ENCODE results near the gene RENBP. TPM values are rescaled to one million over a fixed set of nuclear protein-coding genes. Genes with fewer than 3 reads are reported as not detected.

Gene RENBP
- total RNA-seq, 2 donors from 2014 or later = 0.66 to 6.0 TPM

DNA sequence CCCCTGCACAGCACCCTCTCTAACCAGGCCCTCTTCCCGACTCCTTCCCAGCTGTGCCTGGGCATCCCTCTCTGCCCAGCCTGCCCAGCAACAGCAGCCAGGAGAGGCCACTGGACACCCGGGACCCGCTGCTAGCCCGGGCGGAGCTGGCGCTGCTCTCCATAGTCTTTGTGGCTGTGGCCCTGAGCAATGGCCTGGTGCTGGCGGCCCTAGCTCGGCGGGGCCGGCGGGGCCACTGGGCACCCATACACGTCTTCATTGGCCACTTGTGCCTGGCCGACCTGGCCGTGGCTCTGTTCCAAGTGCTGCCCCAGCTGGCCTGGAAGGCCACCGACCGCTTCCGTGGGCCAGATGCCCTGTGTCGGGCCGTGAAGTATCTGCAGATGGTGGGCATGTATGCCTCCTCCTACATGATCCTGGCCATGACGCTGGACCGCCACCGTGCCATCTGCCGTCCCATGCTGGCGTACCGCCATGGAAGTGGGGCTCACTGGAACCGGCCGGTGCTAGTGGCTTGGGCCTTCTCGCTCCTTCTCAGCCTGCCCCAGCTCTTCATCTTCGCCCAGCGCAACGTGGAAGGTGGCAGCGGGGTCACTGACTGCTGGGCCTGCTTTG is 38.9 kb downstream of the RENBP start:
- TF ChIP-seq POLR2A (IDR thresholded peaks at IDR 0.05) = no peak
- TF ChIP-seq, protein P1, sequence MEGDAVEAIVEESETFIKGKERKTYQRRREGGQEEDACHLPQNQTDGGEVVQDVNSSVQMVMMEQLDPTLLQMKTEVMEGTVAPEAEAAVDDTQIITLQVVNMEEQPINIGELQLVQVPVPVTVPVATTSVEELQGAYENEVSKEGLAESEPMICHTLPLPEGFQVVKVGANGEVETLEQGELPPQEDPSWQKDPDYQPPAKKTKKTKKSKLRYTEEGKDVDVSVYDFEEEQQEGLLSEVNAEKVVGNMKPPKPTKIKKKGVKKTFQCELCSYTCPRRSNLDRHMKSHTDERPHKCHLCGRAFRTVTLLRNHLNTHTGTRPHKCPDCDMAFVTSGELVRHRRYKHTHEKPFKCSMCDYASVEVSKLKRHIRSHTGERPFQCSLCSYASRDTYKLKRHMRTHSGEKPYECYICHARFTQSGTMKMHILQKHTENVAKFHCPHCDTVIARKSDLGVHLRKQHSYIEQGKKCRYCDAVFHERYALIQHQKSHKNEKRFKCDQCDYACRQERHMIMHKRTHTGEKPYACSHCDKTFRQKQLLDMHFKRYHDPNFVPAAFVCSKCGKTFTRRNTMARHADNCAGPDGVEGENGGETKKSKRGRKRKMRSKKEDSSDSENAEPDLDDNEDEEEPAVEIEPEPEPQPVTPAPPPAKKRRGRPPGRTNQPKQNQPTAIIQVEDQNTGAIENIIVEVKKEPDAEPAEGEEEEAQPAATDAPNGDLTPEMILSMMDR (IDR thresholded peaks at IDR 0.05) = no peak
- Histone ChIP-seq H3K4me3 (no peak overlapping the region), H3K4me1 (no peaks in the 10 kb centered on the region), H3K27ac (no peak overlapping the region), H3K9me3 (no peaks in the 10 kb centered on the region), H3K27me3 (no peaks in the 10 kb centered on the region), H3K36me3 (replicated peaks in 1 of 2; ENCODE audit: insufficient read depth in 1 of 2, low read depth in 2 of 2) (no peaks in the 10 kb centered on the region)
- DNase-seq (no peak), ATAC-seq (no peak)
- WGBS, 2 donors = 79% methylated on average over 18 of the region's 32 CpGs; no CpG with 5 or more reads in 1 of the 2 donors
- intact Hi-C loops (cut with DNase I) = no loop called here

DNA sequence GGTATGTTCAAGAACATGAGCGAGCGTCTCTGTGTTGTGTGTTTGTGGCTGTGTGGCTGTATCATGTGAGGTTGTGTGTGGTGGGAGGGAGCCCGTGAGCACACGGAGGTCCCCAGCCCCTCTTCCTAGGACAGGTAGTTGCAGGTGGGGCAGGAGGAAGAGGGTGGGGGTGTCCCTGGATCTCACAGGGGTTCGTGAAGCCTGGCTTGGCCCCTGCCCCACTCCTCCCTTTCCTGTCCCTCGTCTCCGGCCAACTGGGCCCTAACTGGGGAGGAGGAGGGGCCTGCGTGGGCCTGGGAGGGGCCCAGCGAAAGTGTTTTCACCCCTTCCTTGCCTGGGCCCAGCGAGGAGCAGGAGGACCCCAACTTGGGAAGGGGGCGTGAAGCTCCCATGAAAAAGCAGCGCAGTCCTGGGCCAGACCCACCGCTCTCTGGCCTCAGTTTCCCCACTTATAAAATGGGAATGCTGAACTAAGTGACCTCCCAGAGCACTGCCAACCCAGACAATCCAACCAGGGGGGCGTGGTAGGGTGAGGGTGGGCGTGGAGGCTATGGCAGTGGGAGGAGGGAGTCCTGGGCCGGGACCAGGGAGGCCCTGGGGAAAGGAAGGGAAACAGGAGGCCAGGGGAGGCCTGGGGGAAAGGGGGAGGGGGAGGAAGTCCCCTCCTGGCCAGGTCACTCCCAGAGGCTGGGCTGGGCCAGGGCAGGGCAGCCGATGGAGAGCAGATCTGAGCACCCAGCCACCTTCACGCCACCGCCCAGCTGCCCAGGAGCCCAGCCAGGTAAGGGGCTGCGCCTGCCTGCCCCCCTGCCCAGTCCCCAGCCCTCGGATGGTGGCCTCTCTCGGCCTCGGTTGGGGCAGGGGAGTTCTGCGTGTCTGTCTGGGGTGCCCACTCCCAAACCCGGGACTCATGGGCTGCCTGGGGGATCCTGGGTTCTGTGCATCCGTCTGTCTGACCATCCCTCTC is 40.2 kb downstream of the RENBP start, which contains the start of gene AVPR2:
Gene AVPR2 (plus strand): TSS at position 683 of the 967 bp plus-strand sequence. CDS start 473 bp downstream, outside the sequence.
- intact Hi-C loops (cut with DNase I) = no loop called here
- ATAC-seq = no peak
- no peaks in the 10 kb centered on the region for H3K4me1 ChIP-seq
- H3K27ac ChIP-seq = no peak within 1 kb of the TSS
- no peaks in the 10 kb centered on the region for H3K27me3 ChIP-seq
- no peaks in the 10 kb centered on the region for H3K36me3 ChIP-seq (replicated peaks in 1 of 2; ENCODE audit: insufficient read depth in 1 of 2, low read depth in 2 of 2)
- TF ChIP-seq, protein P1 (IDR thresholded peaks at IDR 0.05) = no peak
- TF ChIP-seq POLR2A (IDR thresholded peaks at IDR 0.05) = no peak
- no peaks in the 10 kb centered on the region for H3K9me3 ChIP-seq
- H3K4me3 ChIP-seq = no peak within 1 kb of the TSS
- 28 to 43% methylated on average over 5 to 15 of the region's 26 CpGs for WGBS, 2 donors
- DNase-seq = no peak

DNA sequence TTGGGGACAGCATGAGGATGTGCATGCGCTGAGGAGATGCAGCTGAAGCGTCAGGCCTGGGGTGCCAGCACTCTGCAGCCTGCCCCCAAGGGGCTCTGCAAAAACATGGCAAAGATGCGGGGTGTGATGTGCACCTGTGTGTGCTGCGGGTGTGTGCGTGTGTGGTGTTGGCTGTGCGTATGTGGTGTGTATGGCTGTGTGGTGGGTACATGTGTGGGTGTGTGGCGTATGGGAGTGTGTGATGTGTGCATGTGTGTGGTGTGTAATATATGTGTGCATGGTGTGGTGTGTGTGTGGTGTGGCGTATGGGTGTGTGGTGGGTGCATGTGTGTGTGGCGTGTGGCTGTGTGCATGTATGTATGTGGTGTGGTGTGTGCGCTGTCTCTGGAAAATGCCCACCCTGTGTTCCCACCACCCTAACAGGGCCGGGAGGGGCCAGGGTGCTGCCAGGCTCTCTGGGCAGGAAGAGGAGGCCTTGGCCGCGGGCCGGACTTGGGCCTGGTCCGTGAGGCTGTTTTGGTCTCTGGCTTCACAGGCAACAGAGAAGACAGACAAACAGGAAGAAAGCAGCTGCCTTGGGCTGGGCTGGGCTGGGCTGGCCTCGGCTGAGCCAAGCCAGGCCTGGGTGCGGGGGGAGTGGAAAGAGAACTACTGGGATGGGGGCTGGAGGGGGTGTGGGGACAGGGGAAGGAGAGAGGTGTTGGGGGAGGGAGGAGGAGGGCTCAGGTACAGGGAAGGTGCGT is 41.0 kb downstream of the RENBP start:
- H3K27ac ChIP-seq = no peak overlapping the region
- no peak for TF ChIP-seq POLR2A (IDR thresholded peaks at IDR 0.05)
- TF ChIP-seq, protein P1 (IDR thresholded peaks at IDR 0.05) = no peak
- ATAC-seq (no peak), DNase-seq (no peak)
- H3K27me3 ChIP-seq = no peaks in the 10 kb centered on the region
- no peaks in the 10 kb centered on the region for H3K36me3 ChIP-seq (replicated peaks in 1 of 2; ENCODE audit: insufficient read depth in 1 of 2, low read depth in 2 of 2)
- no peaks in the 10 kb centered on the region for H3K4me1 ChIP-seq
- 49 to 67% methylated on average over 8 to 15 of the region's 18 CpGs for WGBS, 2 donors
- H3K9me3 ChIP-seq = no peaks in the 10 kb centered on the region
- intact Hi-C loops (cut with DNase I) = no loop called here
- no peak overlapping the region for H3K4me3 ChIP-seq

DNA sequence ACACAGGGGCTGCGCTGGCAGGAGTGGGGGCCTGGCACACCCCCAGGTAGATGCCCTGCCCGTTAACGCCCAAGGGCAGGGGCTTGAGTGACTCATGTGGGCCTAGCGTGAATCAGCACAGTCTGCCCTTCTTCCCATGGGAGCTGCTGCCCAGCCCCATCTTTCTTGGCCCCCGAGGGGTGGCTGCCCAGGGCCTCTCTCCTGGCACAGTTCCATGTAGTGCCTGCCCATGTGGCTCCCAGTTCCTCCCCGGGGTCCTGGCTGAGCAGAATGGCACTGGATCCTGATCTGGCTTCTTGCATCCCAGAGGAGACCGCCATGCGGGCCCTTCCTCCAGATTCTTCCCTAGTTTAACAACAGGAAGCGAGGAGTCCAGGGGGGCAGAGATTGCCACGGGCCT is 42.1 kb downstream of the RENBP start:
- intact Hi-C loops (cut with DNase I) = no loop called here
- DNase-seq (no peak), ATAC-seq (no peak)
- no peaks in the 10 kb centered on the region for H3K27me3 ChIP-seq
- no peak for TF ChIP-seq POLR2A (IDR thresholded peaks at IDR 0.05)
- TF ChIP-seq, protein P1 (IDR thresholded peaks at IDR 0.05) = no peak
- no peak overlapping the region for H3K27ac ChIP-seq
- WGBS, 2 donors = 36% methylated on average over 9 of the region's 10 CpGs; no CpG with 5 or more reads in 1 of the 2 donors
- no peak overlapping the region for H3K4me3 ChIP-seq
- H3K4me1 ChIP-seq = no peaks in the 10 kb centered on the region
- no peaks in the 10 kb centered on the region for H3K9me3 ChIP-seq
- H3K36me3 ChIP-seq (replicated peaks in 1 of 2; ENCODE audit: insufficient read depth in 1 of 2, low read depth in 2 of 2) = no peaks in the 10 kb centered on the region

Data from body of pancreas (tissue), 4 donors.